H9 (cell line): ENCODE results near the gene ARHGEF17. TPM values are rescaled to one million over a fixed set of nuclear protein-coding genes. Genes with fewer than 3 reads are reported as not detected.

Experiments
- DNase-seq: peaks from one replicate; pipeline ENCODE4 v3.0.0-alpha.2; 2017
- H2AFZ ChIP-seq: one replicate; pipeline ENCODE4 v1.6.1; 2013; ENCODE audit warnings: mild to moderate bottlenecking, low read length, control low read depth, moderate library complexity
- H2AK5ac ChIP-seq: 2 replicates; pipeline ENCODE4 v1.6.1; 2013; ENCODE audit warnings: low read length, control low read depth, mixed read lengths; ENCODE audit not compliant: insufficient read length
- H2BK120ac ChIP-seq: one replicate; pipeline ENCODE4 v1.6.1; 2013; ENCODE audit warnings: low read depth, mild to moderate bottlenecking, low read length, control low read depth, inconsistent platforms; ENCODE audit not compliant: poor library complexity, severe bottlenecking
- H2BK12ac ChIP-seq: 2 replicates; pipeline ENCODE4 v1.6.1; 2013; ENCODE audit warnings: low read length, control low read depth, mixed read lengths, low read depth; ENCODE audit not compliant: insufficient read length
- H2BK15ac ChIP-seq: 2 replicates; pipeline ENCODE4 v1.6.1; 2013; ENCODE audit warnings: low read depth, low read length, control low read depth
- H2BK20ac ChIP-seq: one replicate; pipeline ENCODE4 v1.6.1; 2013; ENCODE audit warnings: low read depth, mild to moderate bottlenecking, low read length, control low read depth, inconsistent platforms; ENCODE audit not compliant: poor library complexity, severe bottlenecking
- H2BK5ac ChIP-seq: 2 replicates; pipeline ENCODE4 v1.6.1; 2013; ENCODE audit warnings: low read length, control low read depth, mixed read lengths; ENCODE audit not compliant: insufficient read length
- H3K14ac ChIP-seq: 2 replicates; pipeline ENCODE4 v1.6.1; 2013; ENCODE audit warnings: low read length, control low read depth; ENCODE audit not compliant: insufficient read depth
- H3K18ac ChIP-seq: 2 replicates; pipeline ENCODE4 v1.6.1; 2013; ENCODE audit warnings: low read depth, mild to moderate bottlenecking, mixed read lengths, low read length, control low read depth; ENCODE audit not compliant: insufficient read length
- H3K23ac ChIP-seq: 2 replicates; pipeline ENCODE4 v1.6.1; 2013; ENCODE audit warnings: low read length, control low read depth, mixed read lengths, low read depth; ENCODE audit not compliant: insufficient read length
- H3K23me2 ChIP-seq: 2 replicates; pipeline ENCODE4 v1.6.1; 2013; ENCODE audit warnings: low read depth, mild to moderate bottlenecking, mixed read lengths, low read length, control low read depth; ENCODE audit not compliant: insufficient read length, poor library complexity, severe bottlenecking
- H3K27ac ChIP-seq: 2 replicates; pipeline ENCODE4 v1.5.1; 2013; ENCODE audit warnings: low read length, control low read depth, mixed read lengths, low read depth; ENCODE audit not compliant: insufficient read length
- H3K27me3 ChIP-seq: 2 replicates; pipeline ENCODE4 v1.6.1; 2013; ENCODE audit warnings: low read length, control low read depth, inconsistent platforms; ENCODE audit not compliant: insufficient read depth
- H3K4ac ChIP-seq: 2 replicates; pipeline ENCODE4 v1.6.1; 2013; ENCODE audit warnings: low read depth, mild to moderate bottlenecking, control low read depth, inconsistent platforms, low read length, moderate library complexity
- H3K4me1 ChIP-seq: 2 replicates; pipeline ENCODE4 v1.6.1; 2013; ENCODE audit warnings: low read length, control low read depth, inconsistent platforms; ENCODE audit not compliant: insufficient read depth
- H3K4me2 ChIP-seq: 2 replicates; pipeline ENCODE4 v1.6.1; 2013; ENCODE audit warnings: low read length, control low read depth, mixed read lengths; ENCODE audit not compliant: insufficient read length, insufficient read depth
- H3K56ac ChIP-seq: 2 replicates; pipeline ENCODE4 v1.6.1; 2013; ENCODE audit warnings: low read depth, mild to moderate bottlenecking, mixed read lengths, low read length, control low read depth; ENCODE audit not compliant: insufficient read length
- H3K79me1 ChIP-seq: 2 replicates; pipeline ENCODE4 v1.6.1; 2013; ENCODE audit warnings: low read depth, mild to moderate bottlenecking, moderate library complexity, low read length, control low read depth, inconsistent platforms; ENCODE audit not compliant: insufficient read depth, poor library complexity, severe bottlenecking
- H3K79me2 ChIP-seq: 2 replicates; pipeline ENCODE4 v1.6.1; 2013; ENCODE audit warnings: low read length, control low read depth, inconsistent platforms; ENCODE audit not compliant: insufficient read depth
- H3K9ac ChIP-seq: 2 replicates; pipeline ENCODE4 v1.6.1; 2013; ENCODE audit warnings: low read length, control low read depth, mixed read lengths; ENCODE audit not compliant: insufficient read length; ENCODE audit errors: extremely low read depth
- H3K9me3 ChIP-seq: one replicate; pipeline ENCODE4 v1.6.1; 2013; ENCODE audit warnings: low read depth, low read length, inconsistent platforms; ENCODE audit not compliant: control insufficient read depth
- H3T11ph ChIP-seq: one replicate; pipeline ENCODE4 v1.6.1; 2013; ENCODE audit warnings: mild to moderate bottlenecking, low read length, control low read depth, inconsistent platforms
- H4K20me1 ChIP-seq: one replicate; pipeline ENCODE4 v1.6.1; 2013; ENCODE audit not compliant: control insufficient read depth, insufficient read length, insufficient read depth
- H4K5ac ChIP-seq: 2 replicates; pipeline ENCODE4 v1.6.1; 2013; ENCODE audit warnings: low read depth, mild to moderate bottlenecking, mixed read lengths, low read length, control low read depth; ENCODE audit not compliant: insufficient read length
- H4K8ac ChIP-seq: replicated peaks from 2 replicates; pipeline ENCODE4 v1.6.1; 2013; ENCODE audit warnings: low read length, control low read depth, mixed read lengths, low read depth; ENCODE audit not compliant: insufficient read length
- H4K91ac ChIP-seq: 2 replicates; pipeline ENCODE4 v1.6.1; 2013; ENCODE audit warnings: low read depth, mild to moderate bottlenecking, moderate library complexity, mixed read lengths, low read length, control low read depth; ENCODE audit not compliant: insufficient read length
- H3K27ac Mint-ChIP-seq, 3 experiments: 2 replicates in 2 of 3; 3 replicates in 1 of 3; pipeline ENCODE4 v1.8.0; 2020 to 2021; ENCODE audit warnings: mixed read lengths in 3 of 3, mild to moderate bottlenecking in 1 of 3, moderate library complexity in 1 of 3
- H3K27me3 Mint-ChIP-seq: 2 replicates; pipeline ENCODE4 v1.8.0; 2021; ENCODE audit warnings: low read depth, mild to moderate bottlenecking, moderate library complexity, mixed read lengths
- H3K36me3 Mint-ChIP-seq, 3 experiments: 2 replicates in 2 of 3; 3 replicates in 1 of 3; pipeline ENCODE4 v1.8.0; 2020 to 2021; ENCODE audit warnings: low read depth in 3 of 3, mixed read lengths in 3 of 3; ENCODE audit not compliant: insufficient read depth in 1 of 3
- H3K4me1 Mint-ChIP-seq, 2 experiments: 2 replicates each; pipeline ENCODE4 v1.8.0; 2020; ENCODE audit warnings: mixed read lengths in 2 of 2
- H3K4me3 Mint-ChIP-seq, 2 experiments: 2 replicates in 1 of 2; 3 replicates in 1 of 2; pipeline ENCODE4 v1.8.0; 2020 to 2021; ENCODE audit warnings: mild to moderate bottlenecking in 2 of 2, mixed read lengths in 2 of 2, moderate library complexity in 1 of 2
- H3K9me3 Mint-ChIP-seq, 2 experiments: 2 replicates in 1 of 2; 3 replicates in 1 of 2; pipeline ENCODE4 v1.8.0; 2020; ENCODE audit warnings: mild to moderate bottlenecking in 2 of 2, mixed read lengths in 2 of 2, moderate library complexity in 1 of 2
- WGBS: extraction: QIAGEN DNeasy Blood & Tissue Kit; methylation state at CpG from one replicate; pipeline ENCODE4 v1.1.7; 2013; ENCODE audit warnings: missing lambda C conversion rate, low lambda C conversion rate, mixed read lengths; ENCODE audit not compliant: insufficient read length; ENCODE audit errors: extremely low coverage; 5-methylcytosine and 5-hydroxymethylcytosine counted together
- total RNA-seq: library from RNA; stranded (reverse); gene quantifications from 2 replicates; pipeline ENCODE4 v1.2.1, GENCODE V29; 2021
- TF ChIP-seq, protein P1 (sequence below): fragments of 200-600 bp; sonication (generic); conservative IDR thresholded peaks from 3 replicates; pipeline ENCODE4 v1.8.0; 2021; ENCODE audit warnings: antibody characterized with exemption, mild to moderate bottlenecking

The ARHGEF17 gene
- total RNA-seq, 1 experiment from 2014 or later: 7.4 TPM

DNA sequence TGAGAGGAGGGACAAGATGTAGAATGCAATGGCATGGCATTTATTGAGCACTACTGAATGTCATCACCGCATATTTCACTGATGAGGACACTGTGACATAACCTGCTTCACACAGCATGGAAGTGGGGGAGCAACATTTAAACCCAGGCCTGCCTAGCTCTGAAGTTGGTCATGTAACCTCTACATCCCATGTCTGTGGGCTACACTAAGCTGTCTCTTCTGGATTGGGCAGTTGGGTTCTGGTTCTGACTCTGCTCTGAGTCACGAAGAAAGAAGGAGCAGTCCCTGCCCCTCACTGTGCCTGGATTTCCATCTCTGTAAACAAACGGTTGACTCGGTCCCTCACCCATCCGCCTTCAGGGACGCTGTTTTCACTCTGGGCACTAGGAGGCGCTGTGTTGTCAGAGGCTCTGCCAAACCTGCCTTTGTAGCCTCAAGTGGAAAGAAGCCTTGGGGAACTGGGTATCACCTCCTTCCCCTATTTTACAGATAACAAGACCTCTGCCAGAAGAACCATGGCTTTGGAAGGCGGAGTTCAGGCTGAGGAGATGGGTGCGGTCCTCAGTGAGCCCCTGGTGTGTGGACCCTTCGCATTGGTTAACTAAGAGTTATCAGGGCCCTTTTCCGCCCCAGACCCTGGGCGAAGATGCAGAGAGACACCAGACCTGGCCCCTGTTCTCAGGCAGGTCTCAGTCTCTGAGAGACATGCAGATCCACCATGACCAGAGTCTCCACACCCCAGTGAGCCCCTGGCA is 12.7 kb upstream of the ARHGEF17 start:
- WGBS: no CpG with 5 or more reads among the region's 12 CpGs
- H2AK5ac ChIP-seq: no peak overlapping the region
- H2AFZ ChIP-seq: no peak overlapping the region
- H3K56ac ChIP-seq: no peak overlapping the region
- H3K14ac ChIP-seq: no peak overlapping the region
- H3K23ac ChIP-seq: no peak overlapping the region
- H3K18ac ChIP-seq: no peak overlapping the region
- H3K27ac ChIP-seq: no peak overlapping the region
- H2BK12ac ChIP-seq: no peak overlapping the region
- no peak overlapping the region for H3K27ac Mint-ChIP-seq
- no peaks in the 10 kb centered on the region for H3K79me2 ChIP-seq
- H3K79me1 ChIP-seq: no peaks in the 10 kb centered on the region
- H3K9me3 ChIP-seq: no peaks in the 10 kb centered on the region
- no peak overlapping the region for H2BK15ac ChIP-seq
- H2BK5ac ChIP-seq: no peak overlapping the region
- no peak overlapping the region for H3K9ac ChIP-seq
- H3K9me3 Mint-ChIP-seq: no peaks in the 10 kb centered on the region
- H3K27me3 Mint-ChIP-seq: peaks cover 57% of the 10 kb centered on the region
- H2BK120ac ChIP-seq: no peak overlapping the region
- no peaks in the 10 kb centered on the region for H4K20me1 ChIP-seq
- H4K8ac ChIP-seq: no peak overlapping the region
- H2BK20ac ChIP-seq: no peak overlapping the region
- H4K5ac ChIP-seq: no peak overlapping the region
- no peaks in the 10 kb centered on the region for H3K36me3 Mint-ChIP-seq
- peak; percentile 84 for DNase-seq
- H3K4me1 ChIP-seq: peaks cover under 1% of the 10 kb centered on the region; the same call in 1 of the 2 replicates
- no peak overlapping the region for H4K91ac ChIP-seq
- H3T11ph ChIP-seq: no peak overlapping the region
- no peaks in the 10 kb centered on the region; the same call in 1 of the 2 replicates for H3K27me3 ChIP-seq
- H3K23me2 ChIP-seq: no peaks in the 10 kb centered on the region
- TF ChIP-seq, protein P1, sequence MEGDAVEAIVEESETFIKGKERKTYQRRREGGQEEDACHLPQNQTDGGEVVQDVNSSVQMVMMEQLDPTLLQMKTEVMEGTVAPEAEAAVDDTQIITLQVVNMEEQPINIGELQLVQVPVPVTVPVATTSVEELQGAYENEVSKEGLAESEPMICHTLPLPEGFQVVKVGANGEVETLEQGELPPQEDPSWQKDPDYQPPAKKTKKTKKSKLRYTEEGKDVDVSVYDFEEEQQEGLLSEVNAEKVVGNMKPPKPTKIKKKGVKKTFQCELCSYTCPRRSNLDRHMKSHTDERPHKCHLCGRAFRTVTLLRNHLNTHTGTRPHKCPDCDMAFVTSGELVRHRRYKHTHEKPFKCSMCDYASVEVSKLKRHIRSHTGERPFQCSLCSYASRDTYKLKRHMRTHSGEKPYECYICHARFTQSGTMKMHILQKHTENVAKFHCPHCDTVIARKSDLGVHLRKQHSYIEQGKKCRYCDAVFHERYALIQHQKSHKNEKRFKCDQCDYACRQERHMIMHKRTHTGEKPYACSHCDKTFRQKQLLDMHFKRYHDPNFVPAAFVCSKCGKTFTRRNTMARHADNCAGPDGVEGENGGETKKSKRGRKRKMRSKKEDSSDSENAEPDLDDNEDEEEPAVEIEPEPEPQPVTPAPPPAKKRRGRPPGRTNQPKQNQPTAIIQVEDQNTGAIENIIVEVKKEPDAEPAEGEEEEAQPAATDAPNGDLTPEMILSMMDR: peak; percentile 97
- no peak overlapping the region for H3K4me3 Mint-ChIP-seq
- H3K4me2 ChIP-seq: no peak overlapping the region
- peaks cover 11 to 23% of the 10 kb centered on the region in 2 experiments for H3K4me1 Mint-ChIP-seq
- no peak overlapping the region for H3K4ac ChIP-seq
